Parathyroid adenoma (tissue), 2 donors: ENCODE results near the gene BID.

Experiments
- H2AFZ ChIP-seq: fragments of 300-600 bp; sonication (generic); one replicate; pipeline ENCODE4 v1.7.0; 2017; ENCODE audit warnings: antibody characterized with exemption, mild to moderate bottlenecking
- H3K27ac ChIP-seq: fragments of 300-600 bp; sonication (generic); one replicate; pipeline ENCODE4 v1.7.0; 2017
- H3K27me3 ChIP-seq: fragments of 300-600 bp; sonication (generic); one replicate; pipeline ENCODE4 v1.7.0; 2017; ENCODE audit warnings: low read length; ENCODE audit not compliant: control insufficient read depth, insufficient read depth
- H3K36me3 ChIP-seq: fragments of 300-600 bp; sonication (generic); one replicate; pipeline ENCODE4 v1.7.0; 2017; ENCODE audit warnings: low read length; ENCODE audit not compliant: control insufficient read depth, insufficient read depth
- H3K4me1 ChIP-seq: fragments of 300-600 bp; sonication (generic); one replicate; pipeline ENCODE4 v1.7.0; 2017; ENCODE audit warnings: control low read depth
- H3K4me2 ChIP-seq: fragments of 300-600 bp; sonication (generic); one replicate; pipeline ENCODE4 v1.7.0; 2017; ENCODE audit warnings: low read length
- H3K4me3 ChIP-seq: fragments of 300-600 bp; sonication (generic); one replicate; pipeline ENCODE4 v1.7.0; 2017; ENCODE audit warnings: low read depth, low read length
- H3K79me2 ChIP-seq: fragments of 300-600 bp; sonication (generic); one replicate; pipeline ENCODE4 v1.7.0; 2017; ENCODE audit warnings: control low read depth
- H3K9ac ChIP-seq: fragments of 300-600 bp; sonication (generic); one replicate; pipeline ENCODE4 v1.7.0; 2017; ENCODE audit warnings: mild to moderate bottlenecking
- H3K9me3 ChIP-seq: fragments of 300-600 bp; sonication (generic); one replicate; pipeline ENCODE4 v1.7.0; 2017; ENCODE audit warnings: low read length; ENCODE audit not compliant: control insufficient read depth
- TF ChIP-seq, protein P1 (sequence below): fragments of 300-600 bp; sonication (generic); IDR thresholded peaks from one replicate; pipeline ENCODE4 v1.7.0; 2017; ENCODE audit warnings: antibody characterized with exemption, mild to moderate bottlenecking
- donor health status: primary hyperparathyroidism.

BID gene

DNA sequence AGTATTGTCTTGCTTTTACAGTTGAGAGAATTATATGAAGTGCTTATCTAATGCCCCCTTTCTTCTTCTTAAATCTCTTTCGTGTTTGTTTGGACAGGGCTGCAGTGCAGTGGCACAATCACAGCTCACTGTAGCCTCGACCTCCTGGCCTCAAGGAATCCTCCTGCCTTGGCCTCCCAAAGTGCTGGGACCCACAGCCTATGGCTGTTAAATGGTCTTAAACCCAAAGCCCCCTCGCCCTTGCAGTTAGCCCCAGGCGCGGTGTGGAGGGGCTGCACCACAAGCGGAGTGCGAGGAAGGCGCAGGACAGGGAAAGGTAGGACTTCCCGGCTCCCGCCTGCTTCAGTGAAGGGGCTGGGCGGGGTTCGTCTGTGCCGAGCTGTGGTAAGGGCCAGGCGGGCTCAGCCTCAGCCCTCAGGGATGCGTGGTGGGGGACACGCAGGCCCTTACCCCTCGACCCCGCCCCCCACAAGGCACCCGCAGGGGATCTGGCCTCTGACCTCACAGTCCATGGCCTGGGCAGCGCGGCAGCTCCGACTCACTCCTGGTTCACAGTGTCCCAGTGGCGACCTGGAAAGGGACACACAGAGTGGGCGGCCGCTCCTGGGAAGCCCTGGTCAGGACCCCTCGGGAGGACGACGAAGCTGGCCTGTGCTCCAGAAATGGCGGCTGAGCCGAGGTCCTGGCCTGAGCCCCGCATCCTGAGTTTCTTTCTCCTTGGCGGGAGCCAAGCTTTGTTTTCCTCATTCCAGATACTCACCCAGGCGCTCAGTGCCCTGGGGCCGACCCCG lies 24.5 kb downstream of the BID start:
- H3K36me3 ChIP-seq, result no peaks in the 10 kb centered on the region
- no peak overlapping the region for H3K27ac ChIP-seq
- H3K4me1 ChIP-seq, result no peaks in the 10 kb centered on the region
- H3K4me2 ChIP-seq, result no peak overlapping the region
- H3K9ac ChIP-seq, result no peak overlapping the region
- no peak overlapping the region for H2AFZ ChIP-seq
- H3K9me3 ChIP-seq, result no peaks in the 10 kb centered on the region
- H3K79me2 ChIP-seq, result no peaks in the 10 kb centered on the region
- H3K4me3 ChIP-seq, result no peak overlapping the region
- H3K27me3 ChIP-seq, result no peaks in the 10 kb centered on the region
- TF ChIP-seq, protein P1, sequence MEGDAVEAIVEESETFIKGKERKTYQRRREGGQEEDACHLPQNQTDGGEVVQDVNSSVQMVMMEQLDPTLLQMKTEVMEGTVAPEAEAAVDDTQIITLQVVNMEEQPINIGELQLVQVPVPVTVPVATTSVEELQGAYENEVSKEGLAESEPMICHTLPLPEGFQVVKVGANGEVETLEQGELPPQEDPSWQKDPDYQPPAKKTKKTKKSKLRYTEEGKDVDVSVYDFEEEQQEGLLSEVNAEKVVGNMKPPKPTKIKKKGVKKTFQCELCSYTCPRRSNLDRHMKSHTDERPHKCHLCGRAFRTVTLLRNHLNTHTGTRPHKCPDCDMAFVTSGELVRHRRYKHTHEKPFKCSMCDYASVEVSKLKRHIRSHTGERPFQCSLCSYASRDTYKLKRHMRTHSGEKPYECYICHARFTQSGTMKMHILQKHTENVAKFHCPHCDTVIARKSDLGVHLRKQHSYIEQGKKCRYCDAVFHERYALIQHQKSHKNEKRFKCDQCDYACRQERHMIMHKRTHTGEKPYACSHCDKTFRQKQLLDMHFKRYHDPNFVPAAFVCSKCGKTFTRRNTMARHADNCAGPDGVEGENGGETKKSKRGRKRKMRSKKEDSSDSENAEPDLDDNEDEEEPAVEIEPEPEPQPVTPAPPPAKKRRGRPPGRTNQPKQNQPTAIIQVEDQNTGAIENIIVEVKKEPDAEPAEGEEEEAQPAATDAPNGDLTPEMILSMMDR, result no peak

DNA sequence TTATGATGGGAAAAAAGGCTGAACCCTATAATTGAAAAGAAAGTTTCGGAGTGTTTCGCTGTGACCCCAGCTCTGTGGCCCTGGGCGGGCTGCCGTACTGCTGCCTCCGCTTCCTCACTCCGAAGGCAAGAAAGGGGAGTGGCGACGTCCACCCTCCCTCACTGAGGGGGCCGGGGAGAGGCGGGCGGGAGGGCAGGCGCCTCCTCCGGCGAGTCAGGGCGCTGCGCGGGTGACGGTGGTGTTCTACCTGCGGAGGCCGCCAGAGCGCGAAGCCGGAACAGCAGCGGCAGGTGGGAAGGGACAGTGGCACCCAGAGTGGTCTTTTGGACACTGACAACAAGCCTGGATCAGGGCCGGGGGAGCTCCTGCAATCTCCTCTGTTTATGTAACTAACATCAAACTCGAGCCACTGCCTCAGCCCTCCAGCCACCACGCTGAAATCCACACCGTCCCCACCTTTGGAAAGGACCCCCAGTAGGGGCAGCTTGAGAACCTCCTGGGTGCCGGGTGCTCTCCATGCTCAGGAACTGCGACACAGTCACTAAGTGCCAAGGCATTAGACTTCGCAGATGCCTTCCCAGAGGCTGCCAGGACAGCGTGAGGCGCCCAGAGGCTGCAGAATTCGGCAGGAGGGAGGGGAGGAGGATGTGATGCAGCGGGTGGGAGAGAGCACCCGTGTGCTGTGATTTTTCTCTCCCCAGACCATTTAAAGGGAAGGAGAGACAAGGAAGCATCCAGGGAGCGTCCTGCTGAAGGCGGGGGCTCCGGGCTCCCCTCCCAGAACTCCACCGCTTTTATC lies 25.5 kb downstream of the BID start:
- Histone ChIP-seq H3K9me3 (no peaks in the 10 kb centered on the region), H3K4me3 (no peak overlapping the region), H3K4me1 (peaks cover 2% of the 10 kb centered on the region), H3K4me2 (no peak overlapping the region), H3K79me2 (no peaks in the 10 kb centered on the region), H2AFZ (no peak overlapping the region), H3K27me3 (no peaks in the 10 kb centered on the region), H3K27ac (no peak overlapping the region), H3K9ac (no peak overlapping the region), H3K36me3 (no peaks in the 10 kb centered on the region)
- TF ChIP-seq, protein P1, result no peak

DNA sequence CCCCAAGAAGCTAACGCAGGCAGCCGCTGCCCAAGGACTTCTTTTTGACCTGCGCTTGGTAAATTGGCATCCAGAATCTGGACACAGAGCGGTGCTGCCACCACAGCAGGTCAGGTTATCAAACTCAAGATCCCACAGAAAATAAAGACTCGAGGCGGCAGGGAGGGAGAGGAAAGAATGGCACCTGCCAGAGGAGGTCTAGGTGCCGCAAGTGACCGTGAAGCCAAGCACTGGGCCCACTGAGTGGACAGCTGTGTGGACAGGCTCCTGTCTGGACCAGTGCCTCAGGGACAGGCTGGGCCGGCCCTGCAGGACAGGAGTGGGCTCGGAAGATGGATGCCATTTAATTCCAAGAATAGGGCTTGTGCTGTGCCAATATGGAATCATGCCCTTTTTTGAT lies 27.4 kb downstream of the BID start:
- H3K9me3 ChIP-seq, result no peaks in the 10 kb centered on the region
- H3K4me1 ChIP-seq, result peaks cover 4% of the 10 kb centered on the region
- no peak overlapping the region for H3K9ac ChIP-seq
- H3K36me3 ChIP-seq, result no peaks in the 10 kb centered on the region
- no peaks in the 10 kb centered on the region for H3K79me2 ChIP-seq
- no peak overlapping the region for H3K4me3 ChIP-seq
- no peak overlapping the region for H2AFZ ChIP-seq
- TF ChIP-seq, protein P1, result no peak
- H3K27me3 ChIP-seq, result no peaks in the 10 kb centered on the region
- H3K4me2 ChIP-seq, result no peak overlapping the region
- no peak overlapping the region for H3K27ac ChIP-seq

DNA sequence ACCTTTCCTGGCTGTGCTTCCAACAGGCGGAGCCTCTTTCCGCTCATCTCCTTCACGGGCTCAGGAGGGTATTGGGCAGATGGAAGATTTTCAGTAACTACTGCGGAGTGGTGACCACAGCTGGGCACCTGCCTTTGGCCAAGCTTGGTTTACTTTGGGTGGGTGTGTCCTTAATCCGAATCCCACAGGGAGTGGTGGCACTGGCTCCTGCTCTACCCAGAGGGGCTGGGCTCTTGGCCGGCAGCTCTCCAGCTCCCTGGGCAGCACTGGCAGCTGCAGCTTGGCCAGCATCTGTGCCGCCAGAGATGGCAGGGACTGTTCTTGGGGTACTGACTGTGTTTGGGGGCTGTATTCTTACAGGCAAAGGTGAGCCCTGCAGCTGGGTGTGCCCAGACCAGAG lies 29.8 kb downstream of the BID start:
- H3K4me1 ChIP-seq, result peaks cover 4% of the 10 kb centered on the region
- H3K4me2 ChIP-seq, result no peak overlapping the region
- H3K9ac ChIP-seq, result no peak overlapping the region
- TF ChIP-seq, protein P1, result no peak
- H3K4me3 ChIP-seq, result no peak overlapping the region
- no peaks in the 10 kb centered on the region for H3K27me3 ChIP-seq
- peak overlapping the region; percentile 50 for H2AFZ ChIP-seq
- H3K27ac ChIP-seq, result no peak overlapping the region
- no peaks in the 10 kb centered on the region for H3K9me3 ChIP-seq
- no peaks in the 10 kb centered on the region for H3K36me3 ChIP-seq
- H3K79me2 ChIP-seq, result no peaks in the 10 kb centered on the region
